GM20000 (cell line): Measurements from ENCODE around the gene GLCE.

Experiments
- DNase-seq: peaks from one replicate; pipeline ENCODE4 v3.0.0; 2012; ENCODE audit warnings: low spot score
- CTCF ChIP-seq: IDR thresholded peaks from 2 replicates; pipeline ENCODE4 v1.5.1; 2012; ENCODE audit warnings: mild to moderate bottlenecking, control low read depth; ENCODE audit errors: extremely low read depth, missing control alignments

The GLCE gene

GRCh38 chr15:69119683-69120395, 40.6 kb upstream of the GLCE start:
- DNase-seq, result no peak
- TF ChIP-seq CTCF, result no peak

DNA sequence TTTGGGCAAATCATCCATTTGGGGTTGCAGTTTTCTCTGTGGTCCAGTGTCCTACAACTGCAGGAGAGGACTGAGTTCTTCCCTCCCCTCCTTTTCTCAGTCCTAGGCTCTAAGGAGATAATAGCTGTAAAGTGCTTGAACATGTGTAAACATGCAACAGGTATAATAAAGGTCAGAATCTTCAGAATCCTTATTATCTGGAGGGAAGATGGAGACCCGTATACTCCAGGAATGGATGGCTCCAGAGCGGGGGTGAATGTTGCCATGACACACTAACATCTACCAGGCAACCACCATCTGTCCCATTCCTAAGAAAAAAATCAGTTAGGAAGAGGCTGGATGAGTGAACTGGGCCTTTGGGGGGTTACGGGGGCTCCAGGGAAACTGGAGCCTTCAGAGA, 39.7 kb upstream of the GLCE start:
- no peak for TF ChIP-seq CTCF
- no peak for DNase-seq

- DNase-seq, result no peak
- no peak for TF ChIP-seq CTCF
These were observed 39.1 kb upstream of the GLCE start for GRCh38 chr15:69121198-69121828.

DNA sequence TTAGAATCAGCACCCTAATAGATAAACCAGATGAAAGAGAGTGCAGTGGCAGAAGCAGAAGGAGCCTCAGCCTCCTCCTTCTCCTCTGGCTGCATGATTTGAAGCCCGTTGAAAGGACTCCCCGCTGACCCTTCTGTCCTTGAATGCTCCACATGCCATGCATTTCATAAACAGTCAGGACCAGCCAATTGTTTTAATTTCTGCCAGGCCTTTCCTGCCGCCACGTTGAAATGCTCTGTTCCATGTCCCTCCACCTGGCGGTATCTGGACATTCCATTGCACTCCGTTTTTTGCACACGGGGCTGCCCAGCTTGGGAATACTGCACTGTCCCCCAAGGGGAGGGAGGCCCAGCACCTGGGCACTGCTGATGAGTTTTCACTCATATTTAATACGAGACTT, 35.2 kb upstream of the GLCE start:
- no peak for DNase-seq
- TF ChIP-seq CTCF, result no peak

DNA sequence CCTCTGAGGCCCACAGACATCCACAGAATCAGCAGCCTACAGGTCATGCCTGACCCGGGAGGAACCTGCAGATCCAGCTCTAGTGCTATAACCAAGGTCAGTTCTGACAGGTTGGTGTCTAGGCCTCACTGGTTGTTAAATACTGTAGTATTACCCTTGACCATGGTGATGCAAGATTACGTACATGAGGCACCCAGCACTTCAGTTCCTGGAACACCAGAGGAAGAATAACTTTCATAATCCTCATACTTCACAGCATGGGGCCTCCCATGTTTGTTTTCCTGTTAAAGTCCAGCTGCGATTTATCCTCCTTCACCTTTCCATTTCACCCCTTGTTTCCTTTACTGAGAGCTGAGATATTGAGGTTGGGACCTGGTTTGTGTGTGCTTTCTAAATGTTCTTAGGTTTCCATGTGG, 34.4 kb upstream of the GLCE start:
- no peak for TF ChIP-seq CTCF

GRCh38 chr15:69127306-69127705, 33.1 kb upstream of the GLCE start:
- no peak for TF ChIP-seq CTCF
- DNase-seq, result no peak

More for the DNA sequence above, 34.4 kb upstream of the GLCE start:
- DNase-seq, result no peak

DNA sequence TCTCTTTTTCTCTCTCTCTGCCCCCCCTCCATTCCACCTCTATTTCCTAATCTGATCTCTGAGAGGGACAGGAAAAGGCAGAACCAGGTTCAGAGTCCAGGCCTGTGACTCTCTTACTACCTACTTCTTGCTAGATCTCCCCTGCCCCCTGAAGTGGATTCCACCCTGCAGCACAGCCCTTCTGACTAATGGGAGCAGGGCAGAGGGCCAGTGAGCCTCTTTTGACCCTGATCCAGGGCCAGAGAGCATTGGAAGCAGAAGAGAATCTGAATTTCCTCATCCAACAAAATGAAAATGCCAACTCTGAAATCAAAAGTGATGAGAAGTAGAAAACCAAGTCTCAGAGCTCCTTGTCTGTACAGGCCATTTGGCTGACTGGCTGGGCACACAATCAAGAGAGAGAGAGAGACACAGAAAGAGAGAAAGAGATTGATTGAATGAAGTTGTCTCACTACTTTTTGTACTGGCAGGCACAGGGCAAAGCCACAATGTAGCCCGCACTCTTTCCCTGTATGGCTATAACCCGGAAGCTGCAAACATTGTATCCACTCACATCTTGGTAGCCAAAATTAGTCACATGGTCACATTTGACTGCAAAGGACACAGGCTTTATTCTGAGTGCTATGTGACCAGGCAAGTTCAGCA, 31.6 kb upstream of the GLCE start:
- DNase-seq, result no peak
- TF ChIP-seq CTCF, result no peak
